HG03139 (cell line): Measurements from ENCODE around the gene SESN1.

Source experiments
- ATAC-seq: cut with Tn5 transposase; IDR thresholded peaks from one replicate; pipeline ENCODE4 v1.9.1; 2021; ENCODE audit not compliant: unreplicated experiment

Gene SESN1

GRCh38 chr6:109033655-109034054 lies 61.0 kb downstream of the SESN1 start:
- ATAC-seq, result no peak

- no peak for ATAC-seq
Observed at GRCh38 chr6:109031416-109031815, 63.2 kb downstream of the SESN1 start.

GRCh38 chr6:109029313-109029712 lies 65.3 kb downstream of the SESN1 start:
- no peak for ATAC-seq

GRCh38 chr6:109028439-109028838 lies 66.2 kb downstream of the SESN1 start:
- no peak for ATAC-seq

GRCh38 chr6:109027964-109028363 lies 66.7 kb downstream of the SESN1 start:
- no peak for ATAC-seq

GRCh38 chr6:109025639-109026038 lies 69.0 kb downstream of the SESN1 start:
- ATAC-seq, result no peak

GRCh38 chr6:109024784-109025183 lies 69.9 kb downstream of the SESN1 start:
- ATAC-seq, result no peak

- no peak for ATAC-seq
Observed at GRCh38 chr6:109024368-109024767, 70.3 kb downstream of the SESN1 start.

GRCh38 chr6:109023356-109023925 lies 71.2 kb downstream of the SESN1 start:
- no peak for ATAC-seq

GRCh38 chr6:109021870-109022269 lies 72.8 kb downstream of the SESN1 start:
- ATAC-seq, result no peak

- ATAC-seq, result no peak
Observed at GRCh38 chr6:109019911-109020310, 74.7 kb downstream of the SESN1 start.

GRCh38 chr6:109015176-109015575 lies 79.5 kb downstream of the SESN1 start:
- no peak for ATAC-seq

GRCh38 chr6:109014606-109015005 lies 80.0 kb downstream of the SESN1 start:
- no peak for ATAC-seq

GRCh38 chr6:109013656-109014305 lies 80.9 kb downstream of the SESN1 start:
- ATAC-seq, result no peak

GRCh38 chr6:109010705-109011102 lies 83.9 kb downstream of the SESN1 start:
- no peak for ATAC-seq

GRCh38 chr6:109009962-109010704 lies 84.5 kb downstream of the SESN1 start:
- no peak for ATAC-seq

GRCh38 chr6:109009236-109009961 lies 85.2 kb downstream of the SESN1 start:
- ATAC-seq, result peak; percentile 94

GRCh38 chr6:109008537-109009235 lies 86.0 kb downstream of the SESN1 start:
- ATAC-seq, result peak; percentile 14

GRCh38 chr6:109008054-109008453 lies 86.6 kb downstream of the SESN1 start:
- no peak for ATAC-seq

- no peak for ATAC-seq
Observed at GRCh38 chr6:109007521-109007920, 87.1 kb downstream of the SESN1 start.

- ATAC-seq, result no peak
Observed at GRCh38 chr6:109006818-109007217, 87.8 kb downstream of the SESN1 start.
